Muscle of back (tissue), 11 donors: Measurements from ENCODE around the gene DMKN. TPM values are rescaled to one million over a fixed set of nuclear protein-coding genes. Genes with fewer than 3 reads are reported as not detected.
A peak's percentile ranks its signal among the peaks of the same experiment; 100 is the strongest.
"Not testable (repeated sequence)": the region's sequence is repeated elsewhere in the genome, so short reads cannot be mapped to it uniquely, and the experiment has no call there.

ENCODE experiments used
- DNase-seq, 3 donors: peaks; one replicate each; pipeline versions ENCODE4 v3.0.0 to v3.0.0-alpha.2; 2013
- polyA plus RNA-seq, 10 donors: library from polyadenylated mRNA; unstranded; fragments of 120-200 nt; gene quantifications; one replicate each; pipeline ENCODE4 v1.2.1, GENCODE V29; 2013; ENCODE audit not compliant: insufficient read length in 10 of 10

The DMKN gene
- polyA plus RNA-seq, 10 donors: 0.46 to 53.6 (median 1.5) TPM

GRCh38 chr19:35498220-35498619 is 15.2 kb downstream of the DMKN start:
- DNase-seq: no peak

- DNase-seq: no peak
Measured at GRCh38 chr19:35497406-35497805, 16.0 kb downstream of the DMKN start.

- DNase-seq: peak; percentile 20 to 75 (median 51)
Measured at GRCh38 chr19:35495107-35496064, 18.1 kb downstream of the DMKN start.

- no peak for DNase-seq
Measured at GRCh38 chr19:35493971-35494370, 19.5 kb downstream of the DMKN start.

GRCh38 chr19:35491836-35492360 is 21.6 kb downstream of the DMKN start:
- DNase-seq: no peak

- no peak for DNase-seq
Measured at GRCh38 chr19:35490364-35490763, 23.1 kb downstream of the DMKN start, which contains the start of gene KRTDAP. KRTDAP (minus strand) TSS chr19:35490464; CDS start chr19:35490442, 22 bp downstream.

GRCh38 chr19:35488677-35489076 is 24.8 kb downstream of the DMKN start:
- no peak for DNase-seq

GRCh38 chr19:35487656-35488182 is 25.7 kb downstream of the DMKN start:
- no peak for DNase-seq

- no peak for DNase-seq
Measured at GRCh38 chr19:35486268-35486708, 27.2 kb downstream of the DMKN start.

GRCh38 chr19:35484252-35485036 is 29.0 kb downstream of the DMKN start:
- no peak for DNase-seq

GRCh38 chr19:35483089-35483488 is 30.4 kb downstream of the DMKN start:
- no peak for DNase-seq

- DNase-seq: no peak
Measured at GRCh38 chr19:35478794-35479677, 34.4 kb downstream of the DMKN start.

- no peak for DNase-seq
Measured at GRCh38 chr19:35476149-35476548, 37.3 kb downstream of the DMKN start.

GRCh38 chr19:35474594-35474993 is 38.9 kb downstream of the DMKN start:
- not testable (repeated sequence) for DNase-seq

GRCh38 chr19:35474104-35474503 is 39.3 kb downstream of the DMKN start:
- no peak for DNase-seq

- DNase-seq: no peak
Measured at GRCh38 chr19:35471946-35472345, 41.5 kb downstream of the DMKN start.

GRCh38 chr19:35471075-35471474 is 42.4 kb downstream of the DMKN start:
- DNase-seq: not testable (repeated sequence)

GRCh38 chr19:35470128-35470527 is 43.3 kb downstream of the DMKN start:
- no peak for DNase-seq

GRCh38 chr19:35468637-35469036 is 44.8 kb downstream of the DMKN start:
- DNase-seq: peak in 2 of 3 donors; percentile 22 to 38

GRCh38 chr19:35466259-35466658 is 47.2 kb downstream of the DMKN start:
- no peak for DNase-seq

- not testable (repeated sequence) for DNase-seq
Measured at GRCh38 chr19:35462956-35463355, 50.5 kb downstream of the DMKN start.
